OCI-LY1 (cell line): ENCODE measurements around the gene ROR2.

Experiments used
- H2AFZ ChIP-seq: fragments of 200-600 bp; sonication (generic), shearing (Covaris generic); 2 replicates; pipeline ENCODE4 v1.6.0; 2014; ENCODE audit warnings: antibody characterized with exemption, mild to moderate bottlenecking, low read length
- H3F3A ChIP-seq: fragments of 200-600 bp; sonication (generic), shearing (Covaris generic); 2 replicates; pipeline ENCODE4 v1.6.0; 2014; ENCODE audit warnings: mild to moderate bottlenecking, antibody characterized with exemption, low read length, moderate library complexity; ENCODE audit not compliant: insufficient read depth
- H3K27ac ChIP-seq: fragments of 200-600 bp; sonication (generic); 2 replicates; pipeline ENCODE4 v1.5.1; 2014; ENCODE audit warnings: low read length, mixed run types, mild to moderate bottlenecking, low read depth; ENCODE audit not compliant: poor library complexity, severe bottlenecking
- H3K27me3 ChIP-seq: fragments of 200-600 bp; sonication (generic); 2 replicates; pipeline ENCODE4 v1.6.0; 2014; ENCODE audit warnings: antibody characterized with exemption, mild to moderate bottlenecking, low read length, moderate library complexity; ENCODE audit not compliant: insufficient read depth
- H3K36me3 ChIP-seq: fragments of 200-600 bp; sonication (generic); 2 replicates; pipeline ENCODE4 v1.6.1; 2014; ENCODE audit warnings: mild to moderate bottlenecking, antibody characterized with exemption, low read length, moderate library complexity, mixed read lengths; ENCODE audit not compliant: insufficient read depth
- H3K4me1 ChIP-seq: fragments of 200-600 bp; sonication (generic); 2 replicates; pipeline ENCODE4 v1.5.1; 2014; ENCODE audit warnings: mild to moderate bottlenecking, low read length, moderate library complexity; ENCODE audit not compliant: insufficient read depth, severe bottlenecking
- H3K4me2 ChIP-seq: fragments of 200-600 bp; sonication (generic), shearing (Covaris generic); 2 replicates; pipeline ENCODE4 v1.6.1; 2014; ENCODE audit warnings: low read length
- H3K4me3 ChIP-seq: fragments of 200-600 bp; sonication (generic); 2 replicates; pipeline ENCODE4 v1.5.1; 2014; ENCODE audit warnings: low read length, low read depth, mild to moderate bottlenecking, mixed read lengths; ENCODE audit not compliant: poor library complexity, severe bottlenecking
- H3K79me2 ChIP-seq: fragments of 200-600 bp; shearing (Covaris generic); 2 replicates; pipeline ENCODE4 v1.6.1; 2016; ENCODE audit warnings: mixed run types, low read length, mixed read lengths; ENCODE audit not compliant: insufficient read depth
- H3K9ac ChIP-seq: fragments of 200-600 bp; sonication (generic), shearing (Covaris generic); 2 replicates; pipeline ENCODE4 v1.6.1; 2014; ENCODE audit warnings: mild to moderate bottlenecking, low read length, mixed read lengths
- H3K9me2 ChIP-seq: fragments of 200-600 bp; sonication (generic), shearing (Covaris generic); 2 replicates; pipeline ENCODE4 v1.6.1; 2014; ENCODE audit warnings: low read depth, mild to moderate bottlenecking, low read length, mixed read lengths
- H3K9me3 ChIP-seq: fragments of 200-600 bp; shearing (Covaris generic); 2 replicates; pipeline ENCODE4 v1.6.1; 2014; ENCODE audit warnings: low read length, mixed read lengths
- H4K20me1 ChIP-seq: fragments of 200-600 bp; sonication (generic), shearing (Covaris generic); 2 replicates; pipeline ENCODE4 v1.6.0; 2016; ENCODE audit warnings: mild to moderate bottlenecking, low read length; ENCODE audit not compliant: insufficient read depth
- EZH2 ChIP-seq: fragments of 200-600 bp; sonication (generic), shearing (Covaris generic); IDR thresholded peaks from 2 replicates; pipeline ENCODE4 v1.8.0; 2017; ENCODE audit warnings: borderline replicate concordance, mixed run types, mild to moderate bottlenecking, antibody characterized with exemption, low read length, moderate library complexity, mixed read lengths
- TF ChIP-seq, protein P1 (sequence below): fragments of 200-600 bp; sonication (generic), shearing (Covaris generic); IDR thresholded peaks from 2 replicates; pipeline ENCODE4 v1.5.1; 2017; ENCODE audit warnings: mild to moderate bottlenecking, antibody characterized with exemption, low read length, moderate library complexity, mixed read lengths

ROR2 gene

DNA sequence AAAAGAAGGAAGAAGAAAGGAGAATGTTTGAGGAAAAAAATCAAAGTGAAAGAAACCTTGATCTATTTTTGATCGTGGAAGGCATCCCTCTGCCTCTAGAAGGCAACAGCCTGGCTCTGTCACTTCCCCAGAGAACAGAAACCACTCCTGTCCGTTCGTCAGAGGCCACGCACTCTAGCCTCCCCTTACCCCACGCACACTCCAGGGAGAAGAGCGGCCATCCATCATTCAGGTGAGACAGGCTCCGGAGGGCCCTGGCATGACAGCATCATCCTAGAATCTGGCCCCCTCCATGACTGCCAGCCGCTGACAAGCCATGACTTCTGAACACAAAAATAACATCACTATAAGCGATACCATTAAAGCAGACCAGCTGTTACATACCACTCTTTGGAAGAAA, 135.8 kb downstream of the ROR2 start:
- no peak overlapping the region for H3K4me2 ChIP-seq
- no peak overlapping the region for H3K9ac ChIP-seq
- no peaks in the 10 kb centered on the region for H3K79me2 ChIP-seq
- no peaks in the 10 kb centered on the region for H3K36me3 ChIP-seq
- H3K9me3 ChIP-seq, result no peaks in the 10 kb centered on the region
- H4K20me1 ChIP-seq, result no peaks in the 10 kb centered on the region
- no peaks in the 10 kb centered on the region for H3F3A ChIP-seq
- H2AFZ ChIP-seq, result no peak overlapping the region
- no peaks in the 10 kb centered on the region for H3K9me2 ChIP-seq
- H3K27ac ChIP-seq, result no peak overlapping the region
- H3K27me3 ChIP-seq, result no peaks in the 10 kb centered on the region
- no peaks in the 10 kb centered on the region for H3K4me1 ChIP-seq
- no peak overlapping the region for H3K4me3 ChIP-seq
- TF ChIP-seq, protein P1, sequence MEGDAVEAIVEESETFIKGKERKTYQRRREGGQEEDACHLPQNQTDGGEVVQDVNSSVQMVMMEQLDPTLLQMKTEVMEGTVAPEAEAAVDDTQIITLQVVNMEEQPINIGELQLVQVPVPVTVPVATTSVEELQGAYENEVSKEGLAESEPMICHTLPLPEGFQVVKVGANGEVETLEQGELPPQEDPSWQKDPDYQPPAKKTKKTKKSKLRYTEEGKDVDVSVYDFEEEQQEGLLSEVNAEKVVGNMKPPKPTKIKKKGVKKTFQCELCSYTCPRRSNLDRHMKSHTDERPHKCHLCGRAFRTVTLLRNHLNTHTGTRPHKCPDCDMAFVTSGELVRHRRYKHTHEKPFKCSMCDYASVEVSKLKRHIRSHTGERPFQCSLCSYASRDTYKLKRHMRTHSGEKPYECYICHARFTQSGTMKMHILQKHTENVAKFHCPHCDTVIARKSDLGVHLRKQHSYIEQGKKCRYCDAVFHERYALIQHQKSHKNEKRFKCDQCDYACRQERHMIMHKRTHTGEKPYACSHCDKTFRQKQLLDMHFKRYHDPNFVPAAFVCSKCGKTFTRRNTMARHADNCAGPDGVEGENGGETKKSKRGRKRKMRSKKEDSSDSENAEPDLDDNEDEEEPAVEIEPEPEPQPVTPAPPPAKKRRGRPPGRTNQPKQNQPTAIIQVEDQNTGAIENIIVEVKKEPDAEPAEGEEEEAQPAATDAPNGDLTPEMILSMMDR, result no peak
- TF ChIP-seq EZH2, result no peak

DNA sequence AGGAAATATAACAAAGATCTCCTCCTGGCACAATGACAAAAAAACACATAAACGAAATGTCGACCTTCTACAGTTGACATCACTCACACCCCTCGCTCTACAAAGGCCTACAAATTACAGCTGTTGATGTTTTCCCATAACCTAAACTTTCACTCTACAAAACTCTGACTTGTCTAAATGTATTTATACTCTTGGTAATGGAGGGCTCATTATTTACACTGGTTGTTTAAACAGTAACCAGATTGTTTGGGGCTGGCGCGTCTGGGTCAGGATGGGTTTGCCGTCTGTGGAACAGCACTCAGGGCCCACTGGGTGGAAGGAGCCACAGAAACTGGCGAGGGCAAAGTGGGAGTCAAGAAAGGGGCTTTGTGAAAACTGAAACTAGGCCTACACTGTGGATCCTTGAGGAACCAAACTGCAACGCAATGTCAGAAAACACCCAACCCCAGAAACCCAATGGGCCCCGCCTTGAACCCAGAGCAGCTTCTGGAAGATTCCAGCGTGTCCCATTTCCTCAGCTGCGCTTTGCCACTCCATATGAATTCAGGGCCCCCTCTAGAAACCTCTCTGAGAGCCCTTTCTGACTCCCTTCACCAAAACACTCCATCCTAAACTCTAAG, 136.7 kb downstream of the ROR2 start:
- H3K79me2 ChIP-seq, result no peaks in the 10 kb centered on the region
- H3K9me3 ChIP-seq, result no peaks in the 10 kb centered on the region
- no peak overlapping the region for H3K4me3 ChIP-seq
- no peaks in the 10 kb centered on the region for H3K27me3 ChIP-seq
- H3F3A ChIP-seq, result no peaks in the 10 kb centered on the region
- no peak overlapping the region for H3K27ac ChIP-seq
- no peak overlapping the region for H3K4me2 ChIP-seq
- no peak overlapping the region for H2AFZ ChIP-seq
- H4K20me1 ChIP-seq, result no peaks in the 10 kb centered on the region
- H3K4me1 ChIP-seq, result no peaks in the 10 kb centered on the region
- H3K9me2 ChIP-seq, result no peaks in the 10 kb centered on the region
- no peaks in the 10 kb centered on the region for H3K36me3 ChIP-seq
- H3K9ac ChIP-seq, result no peak overlapping the region
- TF ChIP-seq, protein P1, result no peak
- no peak for TF ChIP-seq EZH2

DNA sequence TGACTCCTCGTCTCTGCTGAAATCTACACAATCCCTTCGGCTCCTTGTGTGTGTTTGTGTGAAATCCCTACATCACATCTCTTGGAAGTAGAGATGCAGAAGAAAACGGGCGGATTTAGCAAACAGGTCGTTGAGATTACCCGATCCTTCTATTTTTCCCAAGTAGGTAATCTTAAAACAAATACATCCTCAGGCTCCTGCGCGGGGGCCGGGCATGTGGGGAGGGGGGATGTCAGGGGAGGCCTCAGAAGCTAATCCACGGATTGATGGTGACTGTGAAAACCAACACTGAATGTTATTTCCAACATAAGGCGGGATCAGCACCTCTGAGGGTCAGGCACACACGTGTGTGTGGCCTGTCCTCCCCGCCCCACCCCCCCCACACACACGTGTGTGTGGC, 137.8 kb downstream of the ROR2 start:
- Histone ChIP-seq H3F3A (no peaks in the 10 kb centered on the region), H3K27ac (no peak overlapping the region), H3K36me3 (no peaks in the 10 kb centered on the region), H3K4me1 (no peaks in the 10 kb centered on the region), H3K9me2 (no peaks in the 10 kb centered on the region), H3K79me2 (no peaks in the 10 kb centered on the region), H3K4me3 (no peak overlapping the region), H3K27me3 (no peaks in the 10 kb centered on the region), H4K20me1 (no peaks in the 10 kb centered on the region), H3K9ac (no peak overlapping the region), H3K9me3 (no peaks in the 10 kb centered on the region), H3K4me2 (no peak overlapping the region), H2AFZ (no peak overlapping the region)
- no peak for TF ChIP-seq EZH2
- TF ChIP-seq, protein P1, result no peak
